Body of pancreas (tissue), 4 donors: ENCODE data around the gene DYNLRB1. TPM values are rescaled to one million over a fixed set of nuclear protein-coding genes. Genes with fewer than 3 reads are reported as not detected.
"Not testable (repeated sequence)": the region's sequence is repeated elsewhere in the genome, so short reads cannot be mapped to it uniquely, and the experiment has no call there.

Experiments
- ATAC-seq: fragments of 150-250 bp; one replicate; pipeline ENCODE4 v1.9.1; 2016
- DNase-seq, 4 donors: peaks; one replicate each; pipeline ENCODE4 v3.0.0-alpha.2; 2019
- H3K27ac ChIP-seq, 4 donors: fragments of 200-600 bp; sonication (generic); 1 replicate in 3 of 4; 2 replicates in 1 of 4; pipeline versions ENCODE4 v1.5.1 to v1.6.1; 2016 to 2019; ENCODE audit warnings: mild to moderate bottlenecking in 1 of 4, mixed read lengths in 1 of 4, moderate library complexity in 1 of 4
- H3K27me3 ChIP-seq, 2 donors: fragments of 200-600 bp; sonication (generic); one replicate each; pipeline ENCODE4 v1.6.0; 2016; ENCODE audit warnings: mild to moderate bottlenecking in 1 of 2
- H3K36me3 ChIP-seq, 2 donors: fragments of 200-600 bp; sonication (generic); replicated peaks in 1 of 2; 2 replicates each; pipeline ENCODE4 v1.5.1; 2016; ENCODE audit warnings: low read depth in 2 of 2; ENCODE audit not compliant: insufficient read depth in 1 of 2
- H3K4me1 ChIP-seq: fragments of 200-600 bp; sonication (generic); one replicate; pipeline ENCODE4 v1.6.0; 2016
- H3K4me3 ChIP-seq, 2 donors: fragments of 200-600 bp; sonication (generic); 1 replicate in 1 of 2; 2 replicates in 1 of 2; pipeline ENCODE4 v1.5.1; 2016 to 2019
- H3K9me3 ChIP-seq, 3 donors: fragments of 200-600 bp; sonication (generic); 1 replicate in 2 of 3; 2 replicates in 1 of 3; pipeline ENCODE4 v1.5.1; 2016
- CTCF ChIP-seq, 7 experiments: fragments of 450-650 bp in 4 of 7; fragments of 200-600 bp in 3 of 7; sonication (generic) in 3 of 7; IDR thresholded peaks; one replicate each; pipeline ENCODE4 v1.5.1; 2016 to 2019; ENCODE audit warnings: antibody characterized with exemption in 7 of 7
- POLR2A ChIP-seq, 3 donors: fragments of 450-650 bp; IDR thresholded peaks; one replicate each; pipeline ENCODE4 v1.6.1; 2016; ENCODE audit warnings: antibody characterized with exemption in 3 of 3, mild to moderate bottlenecking in 2 of 3
- WGBS, 2 donors: methylation state at CpG; one replicate each; pipeline ENCODE4 v1.1.5; 2017; 5-methylcytosine and 5-hydroxymethylcytosine counted together
- intact Hi-C: fragments of 100-400 bp; cut with DNase I; formaldehyde crosslinking; loops from one replicate; pipeline ENCODE4 v1.15.1; 2023
- total RNA-seq, 2 donors: library from RNA; depleted of rRNA; stranded (reverse); fragments of >200 nt; gene quantifications; one replicate each; pipeline ENCODE4 v1.1.0, GENCODE V29; 2016

The DYNLRB1 gene
- total RNA-seq, 2 donors from 2014 or later: 58.9 to 64.3 TPM

GRCh38 chr20:34514897-34515483, 1.2 kb upstream of the DYNLRB1 start:
- Histone ChIP-seq H3K4me1 (peaks cover 22% of the 10 kb centered on the region), H3K4me3 (peak overlapping the region in 1 of 2 donors; percentile 76), H3K27ac (peak overlapping the region; percentile 74 to 93 (median 88)), H3K27me3 (no peaks in the 10 kb centered on the region), H3K36me3 (no peaks in the 10 kb centered on the region), H3K9me3 (no peaks in the 10 kb centered on the region)
- intact Hi-C loops: no loop called here
- DNase-seq (no peak), ATAC-seq (peak; percentile 4)
- no peak for TF ChIP-seq CTCF (IDR thresholded peaks at IDR 0.05)
- peak in 2 of 3 donors; percentile 36 for TF ChIP-seq POLR2A (IDR thresholded peaks at IDR 0.05)
- WGBS, 2 donors: 7 to 10% methylated on average over 19 of the region's 19 CpGs

GRCh38 chr20:34515484-34516246, 557 bp upstream of the DYNLRB1 start:
- DNase-seq (peak; percentile 72 to 80 (median 78)), ATAC-seq (peak; percentile 74)
- TF ChIP-seq POLR2A (IDR thresholded peaks at IDR 0.05): no peak
- TF ChIP-seq CTCF (IDR thresholded peaks at IDR 0.05): no peak
- no peaks in the 10 kb centered on the region for H3K27me3 ChIP-seq
- peak overlapping the region; percentile 59 to 76 for H3K4me3 ChIP-seq
- no peaks in the 10 kb centered on the region for H3K36me3 ChIP-seq
- WGBS, 2 donors: 0 to 1% methylated on average over 32 to 36 of the region's 36 CpGs
- intact Hi-C loops: no loop called here
- peak overlapping the region; percentile 74 to 93 (median 88) for H3K27ac ChIP-seq
- H3K9me3 ChIP-seq: no peaks in the 10 kb centered on the region
- H3K4me1 ChIP-seq: peaks cover 22% of the 10 kb centered on the region

GRCh38 chr20:34517114-34517505, 888 bp downstream of the DYNLRB1 start:
- no peak for ATAC-seq
- H3K4me1 ChIP-seq: peaks cover 22% of the 10 kb centered on the region
- intact Hi-C loops: no loop called here

GRCh38 chr20:34518863-34519262, 2.6 kb downstream of the DYNLRB1 start:
- H3K4me3 ChIP-seq, H3K9me3 ChIP-seq, DNase-seq, ATAC-seq, H3K36me3 ChIP-seq, H3K27me3 ChIP-seq, H3K27ac ChIP-seq, intact Hi-C loops: not testable (repeated sequence)
- 89 to 92% methylated on average over 7 of the region's 7 CpGs for WGBS, 2 donors
- peaks cover 35% of the 10 kb centered on the region for H3K4me1 ChIP-seq

More at GRCh38 chr20:34517114-34517505, 888 bp downstream of the DYNLRB1 start:
- H3K36me3 ChIP-seq: no peaks in the 10 kb centered on the region
- WGBS, 2 donors: 0 to 1% methylated on average over 3 of the region's 3 CpGs
- H3K27me3 ChIP-seq: no peaks in the 10 kb centered on the region
- H3K27ac ChIP-seq: peak overlapping the region in 3 of 4 donors; percentile 86 to 93 (median 89)
- TF ChIP-seq POLR2A (IDR thresholded peaks at IDR 0.05) (no peak), CTCF (IDR thresholded peaks at IDR 0.05) (no peak)
- DNase-seq: no peak
- H3K4me3 ChIP-seq: peak overlapping the region in 1 of 2 donors; percentile 76
- no peaks in the 10 kb centered on the region for H3K9me3 ChIP-seq

- peaks cover 31% of the 10 kb centered on the region for H3K4me1 ChIP-seq
- H3K36me3 ChIP-seq, H3K27ac ChIP-seq, ATAC-seq, DNase-seq, intact Hi-C loops, H3K27me3 ChIP-seq, H3K9me3 ChIP-seq, H3K4me3 ChIP-seq: not testable (repeated sequence)
- WGBS, 2 donors: 88% methylated on average over 10 of the region's 10 CpGs
These were observed 3.6 kb downstream of the DYNLRB1 start for GRCh38 chr20:34519841-34520240.
